Breast epithelium (tissue), 3 donors: ENCODE data around the gene STPG3.

ENCODE experiments used
- POLR2A ChIP-seq: fragments of 450-650 bp; IDR thresholded peaks from one replicate; pipeline ENCODE4 v1.6.1; 2016; ENCODE audit warnings: antibody characterized with exemption, mild to moderate bottlenecking, moderate library complexity
- POLR2AphosphoS5 ChIP-seq, 3 donors: sonication (generic); formaldehyde crosslinking; IDR thresholded peaks; one replicate each; pipeline ENCODE4 v1.6.1; 2017; ENCODE audit warnings: antibody characterized with exemption in 3 of 3
- TF ChIP-seq, protein P1 (sequence below), 3 donors: fragments of 450-650 bp; IDR thresholded peaks; one replicate each; pipeline ENCODE4 v1.5.1; 2016 to 2017; ENCODE audit warnings: antibody characterized with exemption in 3 of 3, mild to moderate bottlenecking in 3 of 3, moderate library complexity in 3 of 3

DNA sequence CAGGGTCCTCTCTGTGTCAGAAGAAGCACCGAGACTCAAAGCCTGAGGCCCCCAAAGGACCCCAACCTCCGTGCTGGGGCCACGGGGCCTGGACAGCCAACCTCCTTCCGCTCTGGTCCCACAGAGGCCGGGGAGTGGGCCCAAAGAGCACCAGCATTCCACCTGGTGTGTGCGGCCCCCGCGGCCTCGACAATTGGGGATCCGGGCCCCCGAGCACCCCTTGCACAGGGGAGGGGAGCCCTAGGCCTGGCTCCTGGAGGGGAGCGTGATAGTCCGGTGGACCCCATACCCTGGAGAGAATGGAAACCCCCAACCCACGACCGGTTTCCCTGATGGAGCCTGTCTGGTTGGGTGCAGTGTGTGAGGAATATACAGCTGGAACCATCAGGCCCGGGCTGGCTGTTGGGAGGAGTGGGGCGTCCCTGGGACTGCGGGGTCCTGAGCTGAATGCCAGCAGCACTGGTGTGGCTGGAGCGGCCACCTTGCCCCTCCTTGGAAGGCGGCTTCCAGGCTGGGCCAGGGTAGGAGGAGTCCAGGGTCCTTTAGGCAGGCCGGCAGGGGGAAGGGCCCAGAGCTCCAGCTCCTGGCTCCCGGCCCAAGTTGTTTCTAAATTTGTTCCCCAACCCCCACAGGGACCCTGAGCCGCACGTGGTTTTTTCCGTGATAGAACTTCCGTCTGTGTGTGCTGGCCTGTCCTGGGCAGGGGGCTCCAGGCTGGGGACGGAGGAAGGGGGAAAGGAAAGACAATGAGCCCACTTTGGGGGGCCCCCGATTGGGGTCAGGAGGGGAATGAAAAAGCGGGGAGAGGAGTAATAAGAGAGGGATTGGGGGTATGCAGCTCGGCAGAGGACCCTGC lies 25.6 kb downstream of the STPG3 start:
- TF ChIP-seq, protein P1, sequence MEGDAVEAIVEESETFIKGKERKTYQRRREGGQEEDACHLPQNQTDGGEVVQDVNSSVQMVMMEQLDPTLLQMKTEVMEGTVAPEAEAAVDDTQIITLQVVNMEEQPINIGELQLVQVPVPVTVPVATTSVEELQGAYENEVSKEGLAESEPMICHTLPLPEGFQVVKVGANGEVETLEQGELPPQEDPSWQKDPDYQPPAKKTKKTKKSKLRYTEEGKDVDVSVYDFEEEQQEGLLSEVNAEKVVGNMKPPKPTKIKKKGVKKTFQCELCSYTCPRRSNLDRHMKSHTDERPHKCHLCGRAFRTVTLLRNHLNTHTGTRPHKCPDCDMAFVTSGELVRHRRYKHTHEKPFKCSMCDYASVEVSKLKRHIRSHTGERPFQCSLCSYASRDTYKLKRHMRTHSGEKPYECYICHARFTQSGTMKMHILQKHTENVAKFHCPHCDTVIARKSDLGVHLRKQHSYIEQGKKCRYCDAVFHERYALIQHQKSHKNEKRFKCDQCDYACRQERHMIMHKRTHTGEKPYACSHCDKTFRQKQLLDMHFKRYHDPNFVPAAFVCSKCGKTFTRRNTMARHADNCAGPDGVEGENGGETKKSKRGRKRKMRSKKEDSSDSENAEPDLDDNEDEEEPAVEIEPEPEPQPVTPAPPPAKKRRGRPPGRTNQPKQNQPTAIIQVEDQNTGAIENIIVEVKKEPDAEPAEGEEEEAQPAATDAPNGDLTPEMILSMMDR (IDR thresholded peaks at IDR 0.05): no peak
- TF ChIP-seq POLR2AphosphoS5 (IDR thresholded peaks at IDR 0.05): no peak
- TF ChIP-seq POLR2A: no peak
